Suppressor macrophage (primary cell): Measurements from ENCODE around the gene FRMD3.

Experiments
- DNase-seq, 4 experiments: peaks; one replicate each; pipeline ENCODE4 v3.0.0-alpha.2; 2020 to 2022

FRMD3 gene

GRCh38 chr9:83271665-83272071, 266.5 kb downstream of the FRMD3 start:
- DNase-seq = no peak

- no peak for DNase-seq
Measured at GRCh38 chr9:83270116-83270515, 268.1 kb downstream of the FRMD3 start.

DNA sequence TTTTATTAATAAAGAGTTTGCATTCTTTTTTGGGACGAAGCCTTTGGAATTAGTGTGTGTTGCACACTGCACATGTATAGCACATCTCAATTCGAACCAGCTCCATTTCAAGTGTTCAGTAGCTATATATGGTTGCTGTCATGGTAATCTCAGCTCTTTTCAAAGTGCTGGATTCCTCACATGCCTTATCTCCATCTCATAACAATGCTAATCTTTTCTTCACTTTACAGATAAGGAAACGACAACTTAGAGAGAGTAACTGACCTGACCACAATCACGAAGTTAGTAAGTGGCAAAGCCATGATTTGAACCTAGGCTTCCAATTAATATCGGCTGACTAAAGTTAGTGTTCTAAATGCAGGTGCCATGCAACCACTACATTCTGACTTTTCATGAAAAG, 270.5 kb downstream of the FRMD3 start:
- no peak for DNase-seq

DNA sequence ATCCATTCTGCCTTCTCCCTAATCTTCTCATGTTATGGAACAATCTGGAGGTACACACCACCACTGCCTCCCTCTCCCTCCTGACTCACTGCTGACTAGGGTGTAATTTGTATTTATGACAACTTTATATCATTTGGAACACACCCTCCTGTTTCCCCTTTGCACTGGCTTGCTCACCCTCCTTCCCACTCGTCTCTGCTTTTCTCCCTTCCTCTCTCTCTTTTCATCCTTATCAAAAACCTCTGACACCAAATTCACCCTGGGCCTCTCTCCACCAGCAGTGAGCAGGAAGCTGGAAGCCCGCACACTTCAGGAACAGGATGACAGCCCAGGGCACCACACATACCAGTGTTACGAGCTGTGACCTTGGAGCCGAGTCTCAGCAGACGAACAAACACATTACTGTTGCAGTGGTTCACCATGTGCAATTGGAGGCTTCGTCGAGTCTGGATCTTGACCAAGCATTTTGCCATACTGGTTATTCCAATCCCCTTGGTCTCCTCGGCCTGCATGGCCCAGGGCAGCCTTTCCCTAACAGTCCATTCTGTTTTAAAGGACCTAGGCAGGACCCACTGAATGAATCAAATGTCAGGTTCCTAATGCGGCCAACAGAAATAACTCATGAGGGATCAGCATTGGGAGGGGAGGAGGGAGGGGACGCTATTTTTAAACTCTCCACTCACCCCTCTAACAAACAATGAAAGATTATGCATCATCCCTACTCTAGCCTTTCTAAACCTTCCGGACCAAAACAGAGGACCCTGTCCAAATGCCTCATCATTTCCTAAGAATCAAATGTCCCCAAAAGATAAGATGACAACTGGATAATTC, 271.3 kb downstream of the FRMD3 start:
- DNase-seq = peak in 2 of 4 experiments; percentile 7 to 16

DNA sequence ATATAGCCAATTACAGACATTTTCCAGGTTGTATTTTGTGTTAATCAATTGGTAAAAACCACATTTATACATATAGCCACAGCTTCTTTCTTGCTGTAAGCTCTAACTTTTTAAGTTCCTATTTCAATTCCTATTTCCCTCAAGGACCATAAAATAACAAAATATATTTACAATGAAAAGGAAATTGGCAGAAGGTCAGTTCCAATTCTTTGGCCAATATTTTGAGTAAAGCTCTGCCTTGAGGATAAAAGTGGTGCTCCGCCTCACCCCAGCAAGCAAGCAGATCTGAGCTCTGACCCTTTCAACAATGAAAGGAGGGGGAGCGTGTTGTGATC, 271.9 kb downstream of the FRMD3 start:
- DNase-seq = no peak

DNA sequence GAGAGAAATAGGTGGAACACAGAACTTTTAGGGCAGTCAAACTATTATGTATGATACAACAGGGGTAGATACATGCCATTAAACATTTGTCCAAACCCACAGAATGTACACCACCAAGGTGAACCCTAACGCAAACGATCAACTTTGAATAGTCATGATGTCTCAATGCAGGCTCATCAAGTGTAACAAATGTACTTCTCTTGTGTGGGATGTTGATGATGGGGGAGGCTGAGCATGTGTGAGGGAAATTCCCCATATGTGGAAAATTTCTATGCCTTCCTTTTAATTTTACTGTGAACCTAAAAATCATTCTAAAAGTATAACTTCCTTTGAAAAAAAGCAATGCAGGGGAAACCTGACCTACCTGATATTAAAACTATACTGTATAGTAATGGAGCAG, 273.9 kb downstream of the FRMD3 start:
- peak in 3 of 4 experiments; percentile 19 to 38 (median 35) for DNase-seq

GRCh38 chr9:83259558-83259957, 278.6 kb downstream of the FRMD3 start:
- DNase-seq = no peak

GRCh38 chr9:83257937-83258891, 280.0 kb downstream of the FRMD3 start:
- DNase-seq = peak; percentile 5 to 42 (median 26)

DNA sequence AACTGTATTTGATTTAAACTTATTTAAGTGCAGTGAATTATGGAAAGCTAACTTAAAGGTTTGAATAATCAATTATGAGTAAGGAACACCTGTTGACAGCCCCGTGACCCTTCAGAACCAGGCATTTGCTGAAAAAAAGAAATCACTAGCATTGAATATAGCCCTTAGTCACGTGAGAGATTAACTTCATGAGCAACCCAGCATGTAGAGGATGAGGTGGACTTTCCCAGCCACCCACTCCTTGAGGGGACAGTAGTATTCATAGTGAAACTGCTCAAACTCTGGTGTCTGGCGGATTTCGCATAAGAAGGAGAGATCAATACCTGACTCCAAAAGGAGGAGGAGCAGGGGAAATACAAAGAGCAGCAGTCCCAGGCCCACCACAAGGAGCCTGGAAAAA, 290.5 kb downstream of the FRMD3 start:
- DNase-seq = no peak

DNA sequence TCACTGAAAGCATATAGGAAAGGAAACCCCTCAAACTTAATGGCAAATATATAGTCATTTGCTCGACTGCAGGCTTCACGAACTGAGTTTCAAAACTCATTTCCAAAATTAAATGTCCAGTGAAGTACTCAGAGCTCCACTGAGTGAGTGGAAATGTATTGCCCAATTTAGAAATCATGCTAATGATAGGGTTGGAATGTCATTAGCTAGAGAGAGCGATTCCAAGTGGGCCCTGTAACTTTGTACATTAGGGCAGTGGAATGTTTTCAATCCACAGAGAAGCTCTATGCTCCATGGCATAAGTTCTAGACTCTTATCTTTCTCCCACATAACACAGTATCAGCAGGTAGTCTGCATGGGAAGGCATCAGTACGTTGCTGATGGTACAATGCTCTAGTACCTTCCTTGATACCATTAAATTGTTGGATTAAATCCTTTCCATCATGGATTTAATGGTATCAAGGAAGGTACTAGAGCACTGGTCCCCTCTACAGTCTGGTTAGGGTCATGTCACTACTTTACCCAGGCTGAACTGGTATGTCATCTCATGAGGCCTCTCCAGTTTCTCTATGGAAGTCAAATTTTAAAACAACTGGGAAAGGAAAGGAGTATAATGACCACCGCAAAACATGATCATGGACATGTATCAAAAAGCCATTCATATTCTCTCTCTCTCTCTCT, 292.1 kb downstream of the FRMD3 start:
- no peak for DNase-seq

DNA sequence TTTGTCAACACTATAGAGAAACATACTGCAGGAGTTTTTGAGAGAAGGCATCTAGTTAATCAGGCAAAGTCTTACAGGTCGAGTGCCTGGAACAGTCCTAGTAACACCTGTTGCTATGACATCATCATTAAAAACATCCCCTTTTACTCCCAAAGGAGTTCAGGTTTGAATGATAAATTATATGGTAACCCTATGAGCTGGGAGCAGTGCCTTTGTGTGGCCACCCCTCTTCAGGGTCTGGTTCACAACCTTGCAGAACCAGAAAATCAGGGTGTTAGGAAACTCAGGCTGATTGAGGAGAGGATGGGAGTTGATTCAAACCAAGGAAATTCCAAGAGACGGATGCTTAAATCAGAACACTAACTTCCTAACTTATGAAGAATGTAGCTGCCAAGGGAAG, 296.1 kb downstream of the FRMD3 start:
- no peak for DNase-seq

DNA sequence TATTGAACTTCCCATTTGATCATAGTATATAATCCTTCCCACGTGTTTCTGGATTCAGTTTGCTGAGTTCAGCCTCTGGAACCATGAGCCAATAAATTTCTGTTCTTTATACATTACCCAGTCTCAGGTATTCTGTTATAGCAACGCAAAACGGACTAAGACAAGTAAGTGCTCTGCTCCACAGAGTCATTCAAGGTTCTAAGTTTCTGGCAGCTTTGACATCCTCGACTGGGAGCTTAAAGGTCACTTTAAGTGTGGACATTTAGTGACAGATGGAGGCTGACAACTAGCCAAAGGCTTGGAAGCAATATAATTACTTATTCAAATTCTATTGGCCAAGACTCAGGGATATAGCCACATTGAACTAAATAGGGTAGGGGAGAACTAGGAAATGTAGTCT, 297.5 kb downstream of the FRMD3 start:
- DNase-seq = no peak

GRCh38 chr9:83239747-83240146, 298.5 kb downstream of the FRMD3 start:
- peak in 2 of 4 experiments; percentile 27 to 37 for DNase-seq

DNA sequence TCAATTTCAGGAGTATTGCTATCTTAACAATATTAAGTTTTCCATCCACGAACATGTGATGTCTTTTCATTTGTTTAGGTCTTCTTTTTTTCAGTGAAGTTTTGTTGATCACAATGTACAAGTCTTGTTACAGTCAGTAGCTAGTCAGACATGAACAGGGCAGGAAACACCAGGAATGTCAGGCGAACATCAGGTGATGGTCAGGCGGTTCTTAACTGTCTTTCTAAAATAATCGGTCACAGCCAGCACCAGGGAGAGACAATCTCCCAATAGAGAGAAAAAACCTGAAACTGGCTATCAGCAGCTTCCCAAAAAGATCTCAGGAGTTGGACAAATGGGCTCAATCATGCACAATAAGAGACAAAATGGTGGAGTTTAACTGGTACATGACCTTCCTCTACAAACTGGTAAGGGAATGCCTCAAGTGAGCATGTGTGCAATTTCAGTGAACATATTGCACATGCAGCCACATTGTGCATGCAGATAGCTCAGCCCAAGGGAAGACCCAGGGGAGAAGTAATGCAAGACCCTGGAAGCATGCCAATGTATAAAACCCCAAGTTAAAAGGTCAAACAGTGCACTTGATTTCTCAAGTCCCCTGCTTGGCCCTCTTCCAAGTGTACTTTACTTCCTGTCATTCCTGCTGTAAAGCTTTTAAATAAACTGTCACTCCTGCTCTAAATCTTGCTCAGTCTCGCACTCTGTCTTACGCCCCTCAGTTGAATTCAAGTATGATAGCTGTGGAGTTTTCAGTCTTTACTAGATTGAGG, 299.1 kb downstream of the FRMD3 start:
- DNase-seq = peak; percentile 86 to 96 (median 92)

DNA sequence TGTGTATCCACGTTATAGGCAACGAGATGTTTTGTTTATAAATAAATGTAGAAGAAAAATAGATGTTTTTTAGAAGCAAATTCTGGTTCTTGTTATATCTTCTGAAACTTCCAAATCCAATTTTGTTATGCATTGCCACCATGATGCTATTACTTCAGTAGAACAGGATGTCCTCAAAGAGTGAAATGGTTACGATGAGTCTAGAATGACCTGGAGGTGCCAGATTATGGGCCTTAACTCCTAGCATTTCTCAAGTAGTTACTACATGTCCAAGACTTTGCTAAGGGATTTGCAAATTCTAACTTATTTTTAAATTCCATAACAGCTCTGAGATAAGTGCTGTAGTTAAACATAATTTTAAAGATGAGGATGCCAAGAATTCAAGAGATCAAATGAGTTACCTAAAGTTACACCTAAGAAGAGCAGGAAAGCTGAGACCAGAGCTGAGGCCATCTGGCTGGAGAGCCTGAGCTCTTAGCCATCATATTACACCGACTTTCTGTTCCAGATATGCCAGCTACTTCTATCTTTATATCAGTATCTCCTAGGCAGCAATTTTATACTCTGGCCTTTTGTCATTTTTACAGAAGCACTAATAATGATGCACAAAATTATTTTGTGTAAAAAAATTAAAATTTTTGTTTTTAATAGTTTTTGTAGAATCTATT, 302.0 kb downstream of the FRMD3 start:
- no peak for DNase-seq

DNA sequence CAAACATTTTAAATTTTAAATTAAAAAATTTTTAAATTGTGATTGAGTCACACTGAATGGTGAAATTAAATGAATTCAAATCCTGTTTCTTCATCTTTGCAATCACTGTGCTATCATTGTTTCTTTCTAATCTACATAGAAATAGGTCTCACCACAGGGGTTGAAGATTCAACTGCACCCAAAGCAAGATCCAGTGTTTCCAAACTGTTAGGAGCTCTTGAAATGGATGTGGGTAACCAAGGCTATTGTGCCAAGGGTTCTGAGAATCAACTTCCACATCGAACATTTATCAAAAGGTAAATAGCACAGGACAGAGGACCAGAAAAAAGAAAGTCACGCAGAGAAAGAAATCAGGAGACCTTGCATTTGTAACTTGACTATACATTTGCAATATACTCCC, 302.7 kb downstream of the FRMD3 start:
- no peak for DNase-seq

- DNase-seq = no peak
Measured at GRCh38 chr9:83234541-83234940, 303.7 kb downstream of the FRMD3 start.

- no peak for DNase-seq
Measured at GRCh38 chr9:83233647-83234046, 304.6 kb downstream of the FRMD3 start.

- peak in 2 of 4 experiments; percentile 60 to 74 for DNase-seq
Measured at GRCh38 chr9:83231039-83231438, 307.2 kb downstream of the FRMD3 start.

DNA sequence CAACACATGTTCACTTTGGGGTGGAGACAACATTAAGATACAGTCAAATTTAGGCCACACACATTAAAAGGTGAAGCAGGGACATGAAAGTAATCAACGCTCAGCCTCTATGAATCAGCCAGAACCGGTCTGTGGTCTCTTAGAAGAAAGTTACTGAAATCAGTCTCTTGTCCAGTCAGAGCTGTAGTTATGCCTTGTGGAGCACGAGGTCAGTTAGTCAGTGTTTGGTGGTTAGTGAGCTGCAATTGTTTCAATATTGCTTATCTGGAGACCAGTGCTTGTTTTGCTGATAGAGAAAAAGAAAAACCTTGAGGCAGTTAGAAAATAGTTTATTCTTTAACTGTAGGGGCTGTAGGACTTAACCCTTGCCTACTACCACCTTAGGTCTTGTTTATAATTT, 317.5 kb downstream of the FRMD3 start:
- peak; percentile 12 to 52 (median 32) for DNase-seq

DNA sequence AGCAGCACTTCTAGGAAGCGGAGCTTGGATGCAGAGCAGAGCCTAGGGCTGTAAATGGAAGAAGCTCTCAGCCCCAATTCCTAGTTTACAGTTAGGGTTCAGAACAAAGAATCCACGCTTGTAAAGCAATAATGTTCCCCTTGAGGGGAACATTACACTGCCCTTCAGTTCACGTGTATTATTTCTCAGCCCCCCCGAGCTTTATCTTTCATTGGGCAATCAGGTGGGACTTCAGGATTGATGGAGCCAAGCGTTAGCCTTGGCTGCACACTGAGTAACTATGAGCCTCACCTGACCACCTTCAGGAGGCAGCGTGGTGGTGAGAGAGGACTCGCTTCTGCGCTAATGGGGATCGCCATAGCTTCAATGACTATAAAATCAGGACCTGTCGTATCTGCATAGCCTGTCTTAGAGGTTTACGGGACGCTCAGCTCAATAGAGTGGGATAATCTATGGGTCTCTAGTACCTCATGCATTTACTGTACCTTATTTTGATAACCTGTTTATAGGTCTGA, 318.2 kb downstream of the FRMD3 start:
- DNase-seq = no peak
